Measurements from ENCODE around the gene SFRP5. TPM values are rescaled to one million over a fixed set of nuclear protein-coding genes. Genes with fewer than 3 reads are reported as not detected.

SFRP5 gene
- total and polyA plus RNA-seq, 4 donors, result 3.6 to 15.1 (median 6.5) TPM

- TF ChIP-seq REST (IDR thresholded peaks at IDR 0.05) (no peak), TAF1 (conservative IDR thresholded peaks at IDR 0.05) (no peak), GABPA (IDR thresholded peaks at IDR 0.05 in 1 of 2, conservative IDR thresholded peaks at IDR 0.05 in 1 of 2) (no peak), NR2F2 (IDR thresholded peaks at IDR 0.05) (no peak), FOXA1 (IDR thresholded peaks at IDR 0.05) (no peak), ZBTB33 (IDR thresholded peaks at IDR 0.05) (no peak), SP1 (IDR thresholded peaks at IDR 0.05) (no peak), JUND (IDR thresholded peaks at IDR 0.05) (no peak)
- Histone ChIP-seq H3K27ac (ENCODE audit: low read depth in 1 of 2, low read length in 2 of 2) (no peak overlapping the region), H3K4me3 (ENCODE audit: low read depth in 1 of 3, low read length in 3 of 3) (no peak overlapping the region), H3K9ac (ENCODE audit: low read depth in 1 of 2, low read length in 2 of 2) (no peak overlapping the region), H3K27me3 (ENCODE audit: control insufficient read depth in 4 of 4, insufficient read depth in 4 of 4, low read length in 3 of 4) (no peaks in the 10 kb centered on the region), H3K9me3 (ENCODE audit: control insufficient read depth in 4 of 4, low read length in 3 of 4) (no peaks in the 10 kb centered on the region), H3K36me3 (ENCODE audit: control insufficient read depth in 4 of 4, insufficient read depth in 3 of 4, low read depth in 1 of 4, low read length in 3 of 4) (no peaks in the 10 kb centered on the region), H3K4me1 (ENCODE audit: control insufficient read depth in 4 of 4, insufficient read depth in 4 of 4, low read length in 3 of 4) (no peaks in the 10 kb centered on the region)
- no peak for DNase-seq (ENCODE audit: low spot score)
- WGBS, result 85% methylated on average over 4 of the region's 4 CpGs
Observed at GRCh38 chr10:97816609-97817008, 44.8 kb upstream of the SFRP5 start.

GRCh38 chr10:97814996-97815395 is 43.2 kb upstream of the SFRP5 start:
- no peak for DNase-seq (ENCODE audit: low spot score)
- WGBS, result 91% methylated on average over 5 of the region's 5 CpGs
- H3K4me3 ChIP-seq (ENCODE audit: low read depth in 1 of 3, low read length in 3 of 3), result no peak overlapping the region

More at GRCh38 chr10:97814996-97815395, 43.2 kb upstream of the SFRP5 start:
- no peaks in the 10 kb centered on the region for H3K9me3 ChIP-seq (ENCODE audit: control insufficient read depth in 4 of 4, low read length in 3 of 4)
- H3K27me3 ChIP-seq (ENCODE audit: control insufficient read depth in 4 of 4, insufficient read depth in 4 of 4, low read length in 3 of 4), result no peaks in the 10 kb centered on the region
- TF ChIP-seq TAF1 (conservative IDR thresholded peaks at IDR 0.05) (no peak), HNF4A (conservative IDR thresholded peaks at IDR 0.05) (no peak), GABPA (IDR thresholded peaks at IDR 0.05 in 1 of 2, conservative IDR thresholded peaks at IDR 0.05 in 1 of 2) (no peak), SP1 (IDR thresholded peaks at IDR 0.05) (no peak), NR2F2 (IDR thresholded peaks at IDR 0.05) (no peak), EGR1 (IDR thresholded peaks at IDR 0.05; ENCODE audit: low read depth in 2 of 2) (no peak), JUND (IDR thresholded peaks at IDR 0.05) (no peak), FOXA1 (IDR thresholded peaks at IDR 0.05) (no peak), RXRA (IDR thresholded peaks at IDR 0.05) (no peak), ATF3 (IDR thresholded peaks at IDR 0.05) (no peak), HNF4G (IDR thresholded peaks at IDR 0.05) (no peak), RAD21 (IDR thresholded peaks at IDR 0.05) (no peak), MAX (IDR thresholded peaks at IDR 0.05) (no peak), FOXA2 (IDR thresholded peaks at IDR 0.05) (no peak), YY1 (IDR thresholded peaks at IDR 0.05) (no peak), REST (IDR thresholded peaks at IDR 0.05) (no peak), ZBTB33 (IDR thresholded peaks at IDR 0.05) (no peak), CTCF (IDR thresholded peaks at IDR 0.05; ENCODE audit: low read depth, low read length, missing input control) (no peak)
- no peak overlapping the region for H3K9ac ChIP-seq (ENCODE audit: low read depth in 1 of 2, low read length in 2 of 2)
- no peaks in the 10 kb centered on the region for H3K36me3 ChIP-seq (ENCODE audit: control insufficient read depth in 4 of 4, insufficient read depth in 3 of 4, low read depth in 1 of 4, low read length in 3 of 4)
- H3K27ac ChIP-seq (ENCODE audit: low read depth in 1 of 2, low read length in 2 of 2), result no peak overlapping the region
- no peaks in the 10 kb centered on the region for H3K4me1 ChIP-seq (ENCODE audit: control insufficient read depth in 4 of 4, insufficient read depth in 4 of 4, low read length in 3 of 4)
